Measurements from ENCODE around the gene DNAJC5.

DNA sequence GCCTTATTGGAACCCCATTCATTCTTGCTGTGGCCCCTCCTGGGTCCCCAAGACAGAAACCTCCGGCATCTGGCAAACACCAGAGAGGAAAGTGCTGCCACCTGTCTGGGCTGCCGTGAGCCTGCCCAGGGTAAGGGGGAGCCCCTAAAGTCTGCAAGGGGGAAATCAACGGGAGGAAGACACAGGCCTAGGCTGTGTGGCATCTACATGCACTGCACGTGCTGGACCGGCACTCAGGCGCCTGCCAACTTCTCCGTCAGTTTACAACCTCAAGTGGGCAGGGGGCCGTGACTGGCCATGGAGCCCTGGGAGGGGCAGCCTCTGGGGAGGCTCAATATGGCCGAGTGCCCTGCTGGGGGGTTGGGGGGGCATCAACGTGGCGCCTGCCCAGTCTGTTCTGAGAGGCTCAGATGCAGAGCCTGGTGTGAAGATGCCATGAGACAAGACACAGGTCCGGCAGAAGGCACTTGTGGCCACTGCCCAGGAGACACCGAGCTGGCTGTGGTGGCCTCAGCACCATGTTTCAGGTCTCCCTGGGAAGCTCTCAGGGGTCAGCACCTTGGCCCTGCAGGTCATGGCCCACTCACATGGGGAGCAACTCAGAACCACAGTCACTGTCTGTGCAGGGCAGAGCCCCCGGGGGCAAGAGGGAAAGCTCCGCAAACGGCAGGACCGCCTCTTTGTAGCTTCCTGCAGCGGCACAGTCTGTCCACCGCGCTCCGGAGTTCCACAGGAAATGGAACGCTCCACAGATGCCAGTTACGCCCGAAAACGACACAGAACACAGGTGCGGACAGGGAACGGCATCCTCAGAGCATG lies 52.9 kb downstream of the DNAJC5 start:
- TF ChIP-seq, protein P1, sequence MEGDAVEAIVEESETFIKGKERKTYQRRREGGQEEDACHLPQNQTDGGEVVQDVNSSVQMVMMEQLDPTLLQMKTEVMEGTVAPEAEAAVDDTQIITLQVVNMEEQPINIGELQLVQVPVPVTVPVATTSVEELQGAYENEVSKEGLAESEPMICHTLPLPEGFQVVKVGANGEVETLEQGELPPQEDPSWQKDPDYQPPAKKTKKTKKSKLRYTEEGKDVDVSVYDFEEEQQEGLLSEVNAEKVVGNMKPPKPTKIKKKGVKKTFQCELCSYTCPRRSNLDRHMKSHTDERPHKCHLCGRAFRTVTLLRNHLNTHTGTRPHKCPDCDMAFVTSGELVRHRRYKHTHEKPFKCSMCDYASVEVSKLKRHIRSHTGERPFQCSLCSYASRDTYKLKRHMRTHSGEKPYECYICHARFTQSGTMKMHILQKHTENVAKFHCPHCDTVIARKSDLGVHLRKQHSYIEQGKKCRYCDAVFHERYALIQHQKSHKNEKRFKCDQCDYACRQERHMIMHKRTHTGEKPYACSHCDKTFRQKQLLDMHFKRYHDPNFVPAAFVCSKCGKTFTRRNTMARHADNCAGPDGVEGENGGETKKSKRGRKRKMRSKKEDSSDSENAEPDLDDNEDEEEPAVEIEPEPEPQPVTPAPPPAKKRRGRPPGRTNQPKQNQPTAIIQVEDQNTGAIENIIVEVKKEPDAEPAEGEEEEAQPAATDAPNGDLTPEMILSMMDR (IDR thresholded peaks at IDR 0.05; ENCODE audit: low read depth, low read length, poor library complexity, severe bottlenecking): no peak
- no peak for TF ChIP-seq EZH2phosphoT487 (IDR thresholded peaks at IDR 0.05; ENCODE audit: borderline replicate concordance, low read length)

Data from DOHH2 (cell line).